Measurements from ENCODE around the gene C18orf32. TPM values are rescaled to one million over a fixed set of nuclear protein-coding genes. Genes with fewer than 3 reads are reported as not detected.

Gene C18orf32
- total and polyA plus RNA-seq, 2 of the 13 experiments (the other 11 are each of a cell fraction or from before 2014, with no cell fraction given), result 17.6 to 20.6 TPM

- no peak for TF ChIP-seq ZNF740 (CRISPR knock-in tag; IDR thresholded peaks at IDR 0.05)
- TF ChIP-seq ZC3H13 (CRISPR knock-in tag; IDR thresholded peaks at IDR 0.05), result peak; percentile 86
- peak; percentile 71 for TF ChIP-seq MED1 (CRISPR knock-in tag; IDR thresholded peaks at IDR 0.05)
- peak; percentile 39; the same call in 1 of the 2 replicates for TF ChIP-seq FOXP4 (CRISPR knock-in tag; IDR thresholded peaks at IDR 0.05)
- TF ChIP-seq TGIF2 (CRISPR knock-in tag; IDR thresholded peaks at IDR 0.05), result peak; percentile 91
- TF ChIP-seq, protein P1, sequence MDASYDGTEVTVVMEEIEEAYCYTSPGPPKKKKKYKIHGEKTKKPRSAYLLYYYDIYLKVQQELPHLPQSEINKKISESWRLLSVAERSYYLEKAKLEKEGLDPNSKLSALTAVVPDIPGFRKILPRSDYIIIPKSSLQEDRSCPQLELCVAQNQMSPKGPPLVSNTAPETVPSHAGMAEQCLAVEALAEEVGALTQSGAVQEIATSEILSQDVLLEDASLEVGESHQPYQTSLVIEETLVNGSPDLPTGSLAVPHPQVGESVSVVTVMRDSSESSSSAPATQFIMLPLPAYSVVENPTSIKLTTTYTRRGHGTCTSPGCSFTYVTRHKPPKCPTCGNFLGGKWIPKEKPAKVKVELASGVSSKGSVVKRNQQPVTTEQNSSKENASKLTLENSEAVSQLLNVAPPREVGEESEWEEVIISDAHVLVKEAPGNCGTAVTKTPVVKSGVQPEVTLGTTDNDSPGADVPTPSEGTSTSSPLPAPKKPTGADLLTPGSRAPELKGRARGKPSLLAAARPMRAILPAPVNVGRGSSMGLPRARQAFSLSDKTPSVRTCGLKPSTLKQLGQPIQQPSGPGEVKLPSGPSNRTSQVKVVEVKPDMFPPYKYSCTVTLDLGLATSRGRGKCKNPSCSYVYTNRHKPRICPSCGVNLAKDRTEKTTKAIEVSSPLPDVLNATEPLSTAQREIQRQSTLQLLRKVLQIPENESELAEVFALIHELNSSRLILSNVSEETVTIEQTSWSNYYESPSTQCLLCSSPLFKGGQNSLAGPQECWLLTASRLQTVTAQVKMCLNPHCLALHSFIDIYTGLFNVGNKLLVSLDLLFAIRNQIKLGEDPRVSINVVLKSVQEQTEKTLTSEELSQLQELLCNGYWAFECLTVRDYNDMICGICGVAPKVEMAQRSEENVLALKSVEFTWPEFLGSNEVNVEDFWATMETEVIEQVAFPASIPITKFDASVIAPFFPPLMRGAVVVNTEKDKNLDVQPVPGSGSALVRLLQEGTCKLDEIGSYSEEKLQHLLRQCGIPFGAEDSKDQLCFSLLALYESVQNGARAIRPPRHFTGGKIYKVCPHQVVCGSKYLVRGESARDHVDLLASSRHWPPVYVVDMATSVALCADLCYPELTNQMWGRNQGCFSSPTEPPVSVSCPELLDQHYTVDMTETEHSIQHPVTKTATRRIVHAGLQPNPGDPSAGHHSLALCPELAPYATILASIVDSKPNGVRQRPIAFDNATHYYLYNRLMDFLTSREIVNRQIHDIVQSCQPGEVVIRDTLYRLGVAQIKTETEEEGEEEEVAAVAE (CRISPR knock-in tag; IDR thresholded peaks at IDR 0.05; ENCODE audit: borderline replicate concordance), result peak; percentile 60; the same call in 1 of the 2 replicates
- TF ChIP-seq, protein P2, sequence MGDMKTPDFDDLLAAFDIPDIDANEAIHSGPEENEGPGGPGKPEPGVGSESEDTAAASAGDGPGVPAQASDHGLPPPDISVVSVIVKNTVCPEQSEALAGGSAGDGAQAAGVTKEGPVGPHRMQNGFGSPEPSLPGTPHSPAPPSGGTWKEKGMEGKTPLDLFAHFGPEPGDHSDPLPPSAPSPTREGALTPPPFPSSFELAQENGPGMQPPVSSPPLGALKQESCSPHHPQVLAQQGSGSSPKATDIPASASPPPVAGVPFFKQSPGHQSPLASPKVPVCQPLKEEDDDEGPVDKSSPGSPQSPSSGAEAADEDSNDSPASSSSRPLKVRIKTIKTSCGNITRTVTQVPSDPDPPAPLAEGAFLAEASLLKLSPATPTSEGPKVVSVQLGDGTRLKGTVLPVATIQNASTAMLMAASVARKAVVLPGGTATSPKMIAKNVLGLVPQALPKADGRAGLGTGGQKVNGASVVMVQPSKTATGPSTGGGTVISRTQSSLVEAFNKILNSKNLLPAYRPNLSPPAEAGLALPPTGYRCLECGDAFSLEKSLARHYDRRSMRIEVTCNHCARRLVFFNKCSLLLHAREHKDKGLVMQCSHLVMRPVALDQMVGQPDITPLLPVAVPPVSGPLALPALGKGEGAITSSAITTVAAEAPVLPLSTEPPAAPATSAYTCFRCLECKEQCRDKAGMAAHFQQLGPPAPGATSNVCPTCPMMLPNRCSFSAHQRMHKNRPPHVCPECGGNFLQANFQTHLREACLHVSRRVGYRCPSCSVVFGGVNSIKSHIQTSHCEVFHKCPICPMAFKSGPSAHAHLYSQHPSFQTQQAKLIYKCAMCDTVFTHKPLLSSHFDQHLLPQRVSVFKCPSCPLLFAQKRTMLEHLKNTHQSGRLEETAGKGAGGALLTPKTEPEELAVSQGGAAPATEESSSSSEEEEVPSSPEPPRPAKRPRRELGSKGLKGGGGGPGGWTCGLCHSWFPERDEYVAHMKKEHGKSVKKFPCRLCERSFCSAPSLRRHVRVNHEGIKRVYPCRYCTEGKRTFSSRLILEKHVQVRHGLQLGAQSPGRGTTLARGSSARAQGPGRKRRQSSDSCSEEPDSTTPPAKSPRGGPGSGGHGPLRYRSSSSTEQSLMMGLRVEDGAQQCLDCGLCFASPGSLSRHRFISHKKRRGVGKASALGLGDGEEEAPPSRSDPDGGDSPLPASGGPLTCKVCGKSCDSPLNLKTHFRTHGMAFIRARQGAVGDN (CRISPR knock-in tag; IDR thresholded peaks at IDR 0.05), result peak; percentile 90
- peak; percentile 85; the same call in 1 of the 2 replicates for TF ChIP-seq ZFP91 (CRISPR knock-in tag; IDR thresholded peaks at IDR 0.05; ENCODE audit: borderline replicate concordance)
- no peak for TF ChIP-seq ZFAT (CRISPR knock-in tag; conservative IDR thresholded peaks at IDR 0.05)
- TF ChIP-seq SOX5 (CRISPR knock-in tag; IDR thresholded peaks at IDR 0.05; ENCODE audit: borderline replicate concordance), result peak; percentile 21; the same call in 1 of the 2 replicates
- TF ChIP-seq ZNF883 (CRISPR knock-in tag; IDR thresholded peaks at IDR 0.05; ENCODE audit: not compliant biosample characterization), result peak; percentile 57
- 0 out of 2 replicates have a peak, but pooled peaks have one; percentile 32 for TF ChIP-seq SALL2 (CRISPR knock-in tag; IDR thresholded peaks at IDR 0.05)
Observed at GRCh38 chr18:49491857-49492693, 5.0 kb upstream of the C18orf32 start, which contains the start of gene RPL17 (continued).

Data from HepG2 (cell line).